ENCODE data around the gene SUB1. TPM values are rescaled to one million over a fixed set of nuclear protein-coding genes. Genes with fewer than 3 reads are reported as not detected.

Gene SUB1
- total RNA-seq, 1 experiment from 2014 or later, result 559 TPM

DNA sequence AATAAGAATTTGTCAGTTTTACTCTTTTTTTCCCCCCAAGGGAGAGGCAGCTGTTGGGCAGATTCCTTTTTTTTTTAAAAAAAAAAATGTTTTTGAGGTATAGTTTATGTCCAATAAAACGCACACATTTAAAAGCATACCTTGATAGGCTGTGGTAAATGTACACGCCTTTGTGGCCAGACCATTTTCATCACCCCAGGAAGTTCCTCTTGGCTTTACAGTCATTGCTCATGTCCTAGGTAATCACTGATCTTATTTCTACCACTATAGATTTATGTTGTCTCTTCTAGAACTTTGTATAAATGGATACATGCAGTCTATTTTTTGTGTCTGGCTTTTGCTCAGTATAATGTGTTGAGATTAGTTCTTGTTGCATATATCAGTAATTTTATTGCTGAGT lies 9.8 kb downstream of the SUB1 start:
- in situ Hi-C loops (cut with HindIII; ENCODE audit: low sequenced_read_pairs), result no loop called here
- DNase-seq (ENCODE audit: low spot score), result no peak

- no peak for DNase-seq (ENCODE audit: low spot score)
- in situ Hi-C loops (cut with HindIII; ENCODE audit: low sequenced_read_pairs), result no loop called here
Measured at GRCh38 chr5:32597041-32597629, 11.8 kb downstream of the SUB1 start.

- in situ Hi-C loops (cut with HindIII; ENCODE audit: low sequenced_read_pairs), result no loop called here
- no peak for DNase-seq (ENCODE audit: low spot score)
Measured at GRCh38 chr5:32598260-32598937, 13.0 kb downstream of the SUB1 start.

DNA sequence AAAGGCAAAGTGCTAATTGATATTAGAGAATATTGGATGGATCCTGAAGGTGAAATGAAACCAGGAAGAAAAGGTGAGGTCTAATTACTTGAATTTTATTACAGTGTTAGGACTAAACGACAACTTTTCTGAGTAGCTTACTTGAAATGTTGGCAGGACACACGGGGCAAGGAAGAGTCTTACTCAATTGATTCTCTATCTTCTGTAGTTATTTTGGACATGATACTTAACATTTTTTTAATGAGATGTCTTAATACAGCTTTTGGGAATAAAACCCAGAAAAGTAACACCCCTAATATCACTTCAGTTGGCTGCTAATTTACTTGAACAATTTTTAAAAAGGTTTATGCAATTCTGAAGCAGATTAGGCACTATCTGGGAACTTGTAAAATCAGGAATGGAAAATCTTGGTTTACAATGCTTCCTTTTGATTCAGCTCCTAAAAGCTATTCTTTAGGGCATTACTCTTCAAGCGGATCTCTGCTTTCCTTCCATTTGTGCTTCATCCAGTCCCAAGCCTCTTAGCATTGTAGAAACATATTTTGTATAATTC lies 13.7 kb downstream of the SUB1 start:
- in situ Hi-C loops (cut with HindIII; ENCODE audit: low sequenced_read_pairs), result no loop called here
- no peak for DNase-seq (ENCODE audit: low spot score)

DNA sequence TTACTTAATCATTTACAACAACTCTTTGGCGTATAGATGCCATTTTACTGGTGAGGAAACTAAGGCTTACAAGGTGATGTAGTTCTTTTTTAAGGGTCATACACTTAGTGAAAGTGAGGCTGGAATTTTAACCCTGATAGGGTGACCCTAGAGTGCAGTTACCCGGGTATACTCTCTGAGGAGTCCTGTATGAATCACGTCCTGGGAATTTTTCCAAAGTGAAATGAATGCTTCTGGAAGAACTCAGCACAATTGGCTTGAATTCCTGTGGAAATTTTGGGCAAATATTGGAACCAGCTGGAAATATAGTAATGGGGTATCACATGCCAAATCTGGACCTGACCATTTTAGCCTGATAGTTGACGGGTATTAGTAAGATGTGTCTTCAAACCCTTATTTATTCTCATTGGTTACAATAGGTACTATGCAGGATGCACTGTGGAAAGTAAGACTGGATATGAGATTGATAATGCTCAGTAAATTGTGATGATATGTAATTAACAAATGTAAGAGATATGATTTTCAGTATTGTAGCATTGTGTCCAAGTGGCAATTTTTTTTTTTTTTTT lies 14.8 kb downstream of the SUB1 start:
- in situ Hi-C loops (cut with HindIII; ENCODE audit: low sequenced_read_pairs), result no loop called here
- peak; percentile 58 for DNase-seq (ENCODE audit: low spot score)

DNA sequence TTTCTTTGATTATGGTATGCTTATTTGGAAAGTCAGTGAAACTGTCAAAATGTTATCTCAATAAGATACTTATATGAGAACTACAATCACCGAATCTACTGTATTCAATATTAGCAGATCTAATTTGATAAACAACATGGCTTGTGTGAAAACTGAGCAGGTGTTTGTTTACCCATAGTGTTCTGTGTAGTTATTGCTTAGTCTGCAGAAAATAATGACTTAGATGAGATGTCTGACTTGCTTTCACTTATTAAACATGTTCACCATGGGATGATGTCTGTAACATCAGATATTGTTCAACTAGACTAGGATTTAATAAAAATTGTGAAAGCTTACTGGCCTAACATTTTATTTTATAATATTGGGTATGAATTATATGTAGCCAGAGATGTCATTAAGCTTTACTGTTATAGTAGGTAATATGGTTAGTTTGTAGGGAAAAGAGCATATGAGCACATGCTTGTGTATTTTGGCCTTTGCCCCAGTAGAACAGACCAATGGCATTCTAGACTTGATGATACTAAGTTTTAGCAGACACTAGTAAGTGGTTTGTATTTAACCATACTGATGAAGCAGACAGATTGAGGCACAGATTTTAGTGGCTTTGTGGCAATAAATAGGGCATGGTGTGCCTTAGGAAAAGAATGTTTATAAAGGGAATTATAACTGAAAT lies 16.4 kb downstream of the SUB1 start:
- in situ Hi-C loops (cut with HindIII; ENCODE audit: low sequenced_read_pairs), result no loop called here
- no peak for DNase-seq (ENCODE audit: low spot score)

- in situ Hi-C loops (cut with HindIII; ENCODE audit: low sequenced_read_pairs), result no loop called here
- DNase-seq (ENCODE audit: low spot score), result no peak
Measured at GRCh38 chr5:32602906-32603305, 17.5 kb downstream of the SUB1 start.

DNA sequence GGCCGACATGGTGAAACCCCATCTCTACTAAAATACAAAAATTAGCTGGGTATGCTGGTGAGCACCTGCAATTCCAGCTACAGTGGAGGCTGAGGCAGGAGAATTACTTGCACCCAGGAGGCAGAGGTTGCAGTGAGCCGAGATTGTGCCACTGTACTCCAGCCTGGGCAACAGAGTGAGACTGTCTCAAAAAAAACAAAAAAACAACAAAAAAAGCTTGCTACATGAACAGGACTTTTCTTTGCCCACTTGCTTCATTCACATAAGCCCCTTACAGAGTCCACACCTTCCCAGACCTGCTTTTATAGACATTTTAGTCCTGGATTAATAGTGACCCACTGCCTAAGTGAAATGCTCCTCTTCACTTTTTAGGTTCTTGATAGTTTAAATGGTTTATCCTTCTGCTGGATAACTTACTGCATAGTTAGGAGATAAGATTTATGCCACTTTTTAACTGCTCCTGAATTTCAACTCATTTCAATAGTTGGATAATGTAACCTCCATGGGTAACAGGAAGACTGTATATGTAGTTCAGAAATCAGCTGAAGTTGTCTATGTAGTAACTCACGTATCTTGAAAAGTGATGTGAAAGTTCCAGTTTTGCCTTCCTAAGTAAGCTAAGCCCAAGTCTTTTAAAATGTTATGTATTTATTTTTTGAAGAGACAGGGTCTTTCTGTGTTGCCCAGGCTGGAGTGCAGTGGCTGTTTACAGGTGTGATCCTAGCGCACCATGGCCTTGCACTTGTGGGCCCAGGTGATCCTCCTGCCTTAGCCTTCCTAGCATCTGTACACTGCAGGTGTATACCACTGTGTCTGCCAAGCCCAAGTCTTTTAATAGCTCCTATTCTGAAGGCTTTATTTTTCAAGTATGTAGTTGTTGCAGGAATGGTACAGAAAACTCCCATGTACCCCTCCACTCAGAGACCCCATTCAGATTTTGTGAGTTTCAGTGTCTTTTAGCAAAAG lies 19.7 kb downstream of the SUB1 start:
- in situ Hi-C loops (cut with HindIII; ENCODE audit: low sequenced_read_pairs), result no loop called here

DNA sequence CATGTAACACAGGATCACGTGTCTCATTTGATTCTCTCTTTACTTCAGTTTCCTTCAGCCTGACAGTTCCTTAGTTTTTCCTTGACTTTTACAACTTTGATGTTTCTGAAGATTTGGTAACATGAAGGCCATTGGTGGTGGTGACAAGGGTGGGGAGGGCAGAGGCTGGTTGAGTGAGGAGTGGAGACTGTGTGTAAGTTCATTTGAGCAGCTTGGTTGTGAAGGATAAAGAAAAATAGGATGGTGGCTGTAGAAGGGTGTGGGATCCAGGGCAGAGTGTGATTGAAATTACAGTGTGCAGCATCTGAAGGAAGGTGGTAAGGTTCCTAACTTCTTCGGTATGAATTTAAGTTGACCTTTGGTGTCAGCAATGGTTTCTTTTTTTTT lies 20.4 kb downstream of the SUB1 start:
- in situ Hi-C loops (cut with HindIII; ENCODE audit: low sequenced_read_pairs), result no loop called here
- no peak for DNase-seq (ENCODE audit: low spot score)

More for the DNA sequence above, 19.7 kb downstream of the SUB1 start:
- no peak for DNase-seq (ENCODE audit: low spot score)

GRCh38 chr5:32612134-32612888 lies 27.0 kb downstream of the SUB1 start:
- in situ Hi-C loops (cut with HindIII; ENCODE audit: low sequenced_read_pairs), result no loop called here
- no peak for DNase-seq (ENCODE audit: low spot score)

GRCh38 chr5:32613050-32613672 lies 27.8 kb downstream of the SUB1 start:
- in situ Hi-C loops (cut with HindIII; ENCODE audit: low sequenced_read_pairs), result no loop called here

DNA sequence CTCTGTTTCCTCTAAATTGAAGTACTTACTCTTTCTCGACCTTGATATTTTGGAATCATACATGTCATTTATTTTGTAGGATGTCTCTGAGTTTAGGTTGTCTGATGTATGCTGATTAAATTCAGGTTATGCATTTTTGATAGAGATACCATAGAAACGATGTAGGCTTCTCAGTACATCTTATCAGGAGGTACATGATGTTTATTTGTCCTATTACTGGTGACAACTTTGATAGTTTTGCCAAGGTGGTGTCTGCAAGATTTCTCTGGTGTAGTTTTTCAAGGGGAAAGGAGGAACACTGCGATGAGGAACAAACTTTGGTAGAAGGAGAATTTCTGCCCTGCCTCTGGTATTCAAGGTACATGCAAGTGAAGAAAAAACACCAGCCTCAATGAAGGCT lies 29.9 kb downstream of the SUB1 start:
- no peak for DNase-seq (ENCODE audit: low spot score)
- in situ Hi-C loops (cut with HindIII; ENCODE audit: low sequenced_read_pairs), result no loop called here

More at GRCh38 chr5:32613050-32613672, 27.8 kb downstream of the SUB1 start:
- peak; percentile 83 for DNase-seq (ENCODE audit: low spot score)

GRCh38 chr5:32618962-32619361 lies 33.6 kb downstream of the SUB1 start:
- in situ Hi-C loops (cut with HindIII; ENCODE audit: low sequenced_read_pairs), result no loop called here
- no peak for DNase-seq (ENCODE audit: low spot score)

GRCh38 chr5:32621256-32621655 lies 35.9 kb downstream of the SUB1 start:
- in situ Hi-C loops (cut with HindIII; ENCODE audit: low sequenced_read_pairs), result no loop called here
- no peak for DNase-seq (ENCODE audit: low spot score)

GRCh38 chr5:32625106-32625505 lies 39.7 kb downstream of the SUB1 start:
- no peak for DNase-seq (ENCODE audit: low spot score)
- in situ Hi-C loops (cut with HindIII; ENCODE audit: low sequenced_read_pairs), result no loop called here

DNA sequence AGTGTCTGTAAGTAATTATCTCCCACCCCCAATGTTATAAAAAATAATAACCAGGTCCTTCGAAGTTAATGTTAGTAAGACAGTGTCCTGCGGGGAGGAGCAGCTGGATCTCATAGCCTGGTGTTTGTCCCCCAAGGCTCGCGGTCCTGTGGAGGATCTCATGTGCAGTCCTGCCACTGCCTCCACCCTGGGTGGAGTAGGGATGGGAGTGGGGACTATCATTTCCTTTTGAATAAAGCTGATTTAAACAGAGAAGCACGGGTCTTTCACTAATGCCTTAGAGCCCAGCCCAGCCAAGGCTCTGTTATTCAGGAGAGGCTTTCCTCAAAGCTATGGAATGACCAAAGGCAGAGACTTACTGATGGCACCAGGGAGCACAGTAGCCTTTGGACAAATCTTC lies 40.2 kb downstream of the SUB1 start:
- no peak for DNase-seq (ENCODE audit: low spot score)
- in situ Hi-C loops (cut with HindIII; ENCODE audit: low sequenced_read_pairs), result no loop called here

DNA sequence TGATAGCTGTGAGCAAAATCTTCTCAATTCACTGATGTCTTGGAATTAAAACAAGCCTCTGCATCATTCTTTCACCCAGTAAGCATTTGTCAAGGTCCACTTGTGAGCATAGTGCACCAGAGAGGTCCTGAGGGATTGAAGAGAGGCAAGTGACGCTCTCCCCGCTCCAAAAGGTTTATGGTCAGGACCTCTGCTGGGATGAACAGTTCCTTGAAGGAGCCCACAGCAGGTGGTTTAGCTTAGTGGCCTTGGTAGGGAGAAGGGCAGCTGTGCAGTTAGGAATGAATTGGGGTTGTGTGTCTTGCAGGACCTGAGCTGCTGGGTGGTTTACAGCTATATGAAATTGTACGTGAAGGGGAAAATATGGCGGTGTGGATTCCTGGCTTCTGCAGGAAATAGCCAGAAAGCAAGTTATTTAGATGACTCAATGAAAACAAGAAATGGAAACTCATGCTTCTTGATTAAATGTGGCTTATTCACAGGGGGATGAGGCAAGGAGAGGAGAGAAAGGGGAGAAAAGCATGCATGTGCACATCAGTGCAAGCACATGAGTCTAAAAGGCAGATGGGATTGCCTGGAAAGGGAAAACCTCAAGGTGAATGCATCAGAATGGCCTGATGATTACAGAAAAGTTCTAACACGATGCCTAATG lies 42.0 kb downstream of the SUB1 start:
- in situ Hi-C loops (cut with HindIII; ENCODE audit: low sequenced_read_pairs), result no loop called here
- no peak for DNase-seq (ENCODE audit: low spot score)
